Endothelial cell of umbilical vein (primary cell): ENCODE data around the gene TGDS. TPM values are rescaled to one million over a fixed set of nuclear protein-coding genes. Genes with fewer than 3 reads are reported as not detected.

Experiments used
- BruUV-seq: library from RNA; stranded (reverse); fragments of 400-500 nt; replicated peaks from 2 replicates; lab custom pipeline; 2021; lab: Mats Ljungman, UMichigan
- CTCF ChIA-PET: fragments of 300-600, 350-600 bp; sonication (Branson Sonifier 250); formaldehyde crosslinking; loops from one replicate; lab custom pipeline; 2021; ENCODE audit warnings: antibody characterized with exemption, inconsistent platforms; lab: Charles Lee
- POLR2A ChIA-PET: fragments of 300-600, 350-600 bp; sonication (Branson Sonifier 250); formaldehyde crosslinking; loops from one replicate; lab custom pipeline; 2021; ENCODE audit warnings: antibody characterized with exemption, inconsistent platforms; lab: Charles Lee
- DNase-seq: peaks from one replicate; pipeline ENCODE4 v3.0.0-alpha.2; 2011; ENCODE audit warnings: low read depth, low spot score
- FAIRE-seq: peaks from 2 replicates; lab custom pipeline; 2011; peaks lifted over from hg19 to GRCh38; lab: Jason Lieb, UNC
- H2AFZ ChIP-seq: 2 replicates; pipeline ENCODE4 v1.6.0; 2012; ENCODE audit warnings: low read depth, low read length, control low read depth, inconsistent platforms
- H3K27ac ChIP-seq: 2 replicates; pipeline ENCODE4 v1.5.1; 2011; ENCODE audit warnings: low read depth, mild to moderate bottlenecking, control low read depth, low read length, moderate library complexity; ENCODE audit not compliant: insufficient read depth
- H3K27me3 ChIP-seq, 2 experiments: 2 replicates each; pipeline versions ENCODE4 v1.6.0 to v1.6.1; 2011; ENCODE audit warnings: low read length in 2 of 2, mixed read lengths in 1 of 2; ENCODE audit not compliant: control insufficient read depth in 2 of 2, insufficient read depth in 2 of 2
- H3K36me3 ChIP-seq, 2 experiments: 2 replicates in 1 of 2; 3 replicates in 1 of 2; pipeline ENCODE4 v1.5.1; 2011; ENCODE audit warnings: low read length in 2 of 2, mild to moderate bottlenecking in 1 of 2, moderate library complexity in 1 of 2; ENCODE audit not compliant: control insufficient read depth in 2 of 2, insufficient read depth in 2 of 2; ENCODE audit errors: extremely low read depth in 1 of 2
- H3K4me1 ChIP-seq: 3 replicates; pipeline ENCODE4 v1.5.1; 2011; ENCODE audit warnings: mild to moderate bottlenecking, low read length; ENCODE audit not compliant: control insufficient read depth, insufficient read depth; ENCODE audit errors: extremely low read depth
- H3K4me2 ChIP-seq: 2 replicates; pipeline ENCODE4 v1.6.1; 2011; ENCODE audit warnings: low read length, control low read depth, mixed read lengths; ENCODE audit not compliant: insufficient read depth
- H3K4me3 ChIP-seq, 3 experiments: fragments of 200-600 bp in 1 of 3; sonication (generic), shearing (Covaris generic) in 1 of 3; replicated peaks in 1 of 3; 2 replicates each; pipeline ENCODE4 v1.5.1; 2011 to 2016; ENCODE audit warnings: control low read depth in 3 of 3, low read length in 3 of 3, mild to moderate bottlenecking in 2 of 3, inconsistent platforms in 1 of 3, low read depth in 1 of 3, moderate library complexity in 1 of 3; ENCODE audit not compliant: insufficient read depth in 1 of 3
- H3K79me2 ChIP-seq: 2 replicates; pipeline ENCODE4 v1.6.0; 2012; ENCODE audit warnings: low read length, inconsistent platforms; ENCODE audit not compliant: control insufficient read depth, insufficient read depth
- H3K9ac ChIP-seq: replicated peaks from 2 replicates; pipeline ENCODE3; 2011; ENCODE audit warnings: low read length, control low read depth; ENCODE audit not compliant: insufficient read depth; ENCODE audit errors: extremely low read depth
- H3K9me1 ChIP-seq: replicated peaks from 3 replicates; pipeline ENCODE4 v1.6.0; 2011; ENCODE audit warnings: mild to moderate bottlenecking, low read length; ENCODE audit not compliant: control insufficient read depth, insufficient read depth; ENCODE audit errors: extremely low read depth
- H3K9me3 ChIP-seq: replicated peaks from 2 replicates; pipeline ENCODE4 v1.5.1; 2012; ENCODE audit warnings: low read length, inconsistent platforms; ENCODE audit not compliant: control insufficient read depth, insufficient read depth
- H4K20me1 ChIP-seq: replicated peaks from 2 replicates; pipeline ENCODE3; 2011; ENCODE audit warnings: mild to moderate bottlenecking, low read length; ENCODE audit not compliant: control insufficient read depth, insufficient read depth; ENCODE audit errors: extremely low read depth
- CTCF ChIP-seq, 2 donors: IDR thresholded peaks; 1 replicate in 1 of 2; 2 replicates in 1 of 2; pipeline ENCODE4 v1.5.1; 2011; ENCODE audit warnings: low read length in 2 of 2, mild to moderate bottlenecking in 2 of 2, moderate library complexity in 2 of 2, control low read depth in 1 of 2, inconsistent platforms in 1 of 2, low read depth in 1 of 2; ENCODE audit not compliant: insufficient read depth in 1 of 2; ENCODE audit errors: extremely low read depth in 1 of 2
- EZH2 ChIP-seq: IDR thresholded peaks from 2 replicates; pipeline ENCODE4 v1.6.1; 2012; ENCODE audit warnings: borderline replicate concordance, low read depth, mild to moderate bottlenecking, moderate library complexity, low read length, inconsistent platforms; ENCODE audit not compliant: severe bottlenecking
- FOS ChIP-seq: IDR thresholded peaks from 2 replicates; pipeline ENCODE4 v1.6.1; 2011; ENCODE audit warnings: mild to moderate bottlenecking, low read length, moderate library complexity, borderline replicate concordance; ENCODE audit not compliant: insufficient read depth
- GATA2 ChIP-seq: IDR thresholded peaks from 2 replicates; pipeline ENCODE4 v1.7.0; 2011; ENCODE audit warnings: low read depth, mild to moderate bottlenecking, moderate library complexity, mixed read lengths, low read length; ENCODE audit not compliant: insufficient read length, insufficient read depth
- JUN ChIP-seq: IDR thresholded peaks from 2 replicates; pipeline ENCODE4 v1.6.1; 2011; ENCODE audit warnings: borderline replicate concordance, low read depth; ENCODE audit not compliant: insufficient read length, insufficient read depth
- MAX ChIP-seq: IDR thresholded peaks from 2 replicates; pipeline ENCODE4 v1.6.1; 2011; ENCODE audit not compliant: insufficient read depth, insufficient read length
- MYC ChIP-seq: IDR thresholded peaks from one replicate; pipeline ENCODE4 v1.6.1; 2011; ENCODE audit warnings: mild to moderate bottlenecking, low read depth, low read length
- POLR2A ChIP-seq: IDR thresholded peaks from 2 replicates; pipeline ENCODE4 v1.6.1; 2012; ENCODE audit warnings: low read depth, mild to moderate bottlenecking, control low read depth, low read length
- POLR2AphosphoS5 ChIP-seq: IDR thresholded peaks from 2 replicates; pipeline ENCODE4 v1.6.1; 2012; ENCODE audit warnings: low read depth, mild to moderate bottlenecking, control low read depth, low read length, moderate library complexity; ENCODE audit not compliant: insufficient read depth
- dilution Hi-C: fragments of 300-500 bp; cut with MboI; formaldehyde crosslinking; loops from one replicate; pipeline ENCODE4 v1.15.0; 2019; ENCODE audit warnings: low sequenced_read_pairs; ENCODE audit not compliant: extremely low pct_ligation_motif_present
- intact Hi-C: fragments of 100-400 bp; cut with micrococcal nuclease; formaldehyde crosslinking; loops from one replicate; pipeline ENCODE4 v1.10.0; 2022
- polyA plus RNA-seq, 4 experiments: library from polyadenylated mRNA; depleted of rRNA in 3 of 4; stranded (reverse) in 3 of 4; unstranded in 1 of 4; fragments of >200 nt; gene quantifications; 2 replicates each; pipeline versions ENCODE4 v1.2.1 to v1.2.3, GENCODE V29; 2011 to 2012; ENCODE audit warnings: missing spikeins in 1 of 4
- total RNA-seq: library from RNA; stranded (reverse); gene quantifications from 2 replicates; pipeline ENCODE4 v1.2.3, GENCODE V29; 2021

TGDS gene
- total and polyA plus RNA-seq, 2 donors (not counting 3 experiments of a cell fraction or from before 2014, with no cell fraction given), result 7.3 to 9.3 TPM

- TF ChIP-seq POLR2A, result no peak
- no peak for TF ChIP-seq POLR2AphosphoS5
- no peak for TF ChIP-seq CTCF (IDR thresholded peaks at IDR 0.05; ENCODE audit: extremely low read depth in 1 of 2, insufficient read depth in 1 of 2, low read depth in 1 of 2, low read length in 2 of 2)
- no peak for TF ChIP-seq GATA2
- no peak for TF ChIP-seq EZH2
- TF ChIP-seq FOS, result no peak
- no peak for TF ChIP-seq MYC
- no peak for TF ChIP-seq MAX
- no peak for TF ChIP-seq JUN
- no peak for FAIRE-seq
- no peak overlapping the region for H3K4me3 ChIP-seq
- no TSS peak for BruUV-seq
- H3K79me2 ChIP-seq, result peaks cover 14% of the 10 kb centered on the region
- H3K9ac ChIP-seq, result no peak overlapping the region
- ChIA-PET POLR2A (interaction anchor here (1.2 kb wide), 1 partner anchor 10 kb away, joined by 7 read pairs; the partner anchor contains the start of gene TGDS), CTCF (interaction anchor here (0.9 to 1.4 kb wide), 2 partner anchors 11 to 32 kb away, joined by 3 to 4 read pairs; partner anchors contain the start of gene TGDS)
- no peaks in the 10 kb centered on the region for H4K20me1 ChIP-seq
- peaks cover 23% of the 10 kb centered on the region for H3K4me1 ChIP-seq
- dilution Hi-C loops (no loop called here), intact Hi-C loops (no loop called here)
- no peaks in the 10 kb centered on the region for H3K9me1 ChIP-seq
- H3K4me2 ChIP-seq, result no peak overlapping the region
- no peak overlapping the region for H2AFZ ChIP-seq
- no peaks in the 10 kb centered on the region for H3K27me3 ChIP-seq
- DNase-seq, result no peak
- H3K9me3 ChIP-seq, result no peaks in the 10 kb centered on the region
- peaks cover 5 to 19% of the 10 kb centered on the region in 2 experiments for H3K36me3 ChIP-seq
- no peak overlapping the region for H3K27ac ChIP-seq
These were observed 10.3 kb downstream of the TGDS start for GRCh38 chr13:94585543-94586101.
